IPS DF 6.9 (cell line): Measurements from ENCODE around the gene KCTD20.

ENCODE experiments used
- DNase-seq: peaks from one replicate; pipeline ENCODE4 v3.0.0-alpha.2; 2013; ENCODE audit warnings: low read depth, low spot score
- H3K27ac ChIP-seq: one replicate; pipeline ENCODE4 v1.5.1; 2013; ENCODE audit warnings: low read length, control low read depth
- H3K27me3 ChIP-seq: 2 replicates; pipeline ENCODE4 v1.6.1; 2013; ENCODE audit warnings: mild to moderate bottlenecking, low read length; ENCODE audit not compliant: control insufficient read depth, insufficient read depth
- H3K36me3 ChIP-seq: 2 replicates; pipeline ENCODE4 v1.6.1; 2013; ENCODE audit warnings: low read length; ENCODE audit not compliant: control insufficient read depth, insufficient read depth
- H3K4me1 ChIP-seq: 2 replicates; pipeline ENCODE4 v1.6.1; 2013; ENCODE audit warnings: low read length; ENCODE audit not compliant: control insufficient read depth, insufficient read depth
- H3K4me3 ChIP-seq: 2 replicates; pipeline ENCODE4 v1.5.1; 2013; ENCODE audit warnings: mild to moderate bottlenecking, low read length
- H3K9me3 ChIP-seq: 2 replicates; pipeline ENCODE4 v1.6.1; 2013; ENCODE audit warnings: low read length, inconsistent platforms; ENCODE audit not compliant: control insufficient read depth, insufficient read depth
- WGBS: extraction: QIAGEN DNeasy Blood & Tissue Kit; methylation state at CpG from one replicate; pipeline ENCODE4 v1.1.7; 2013; ENCODE audit warnings: mixed read lengths, missing lambda C conversion rate; ENCODE audit not compliant: insufficient read length, insufficient coverage; 5-methylcytosine and 5-hydroxymethylcytosine counted together

Gene KCTD20

GRCh38 chr6:36508532-36508931 lies 65.7 kb downstream of the KCTD20 start:
- no peaks in the 10 kb centered on the region for H3K4me1 ChIP-seq
- H3K9me3 ChIP-seq, result no peaks in the 10 kb centered on the region; the same call in 1 of the 2 replicates
- H3K27me3 ChIP-seq, result no peaks in the 10 kb centered on the region
- H3K36me3 ChIP-seq, result peaks cover 9% of the 10 kb centered on the region
- H3K27ac ChIP-seq, result no peak overlapping the region
- DNase-seq, result no peak
- H3K4me3 ChIP-seq, result no peak overlapping the region
- no CpG with 5 or more reads among the region's 10 CpGs for WGBS

GRCh38 chr6:36510365-36510764 lies 67.6 kb downstream of the KCTD20 start:
- Histone ChIP-seq H3K4me1 (no peaks in the 10 kb centered on the region), H3K27ac (no peak overlapping the region), H3K27me3 (no peaks in the 10 kb centered on the region), H3K9me3 (no peaks in the 10 kb centered on the region; the same call in 1 of the 2 replicates), H3K36me3 (peaks cover 9% of the 10 kb centered on the region), H3K4me3 (no peak overlapping the region)
- no peak for DNase-seq
- no CpG with 5 or more reads among the region's 3 CpGs for WGBS

- H3K9me3 ChIP-seq, result no peaks in the 10 kb centered on the region; the same call in 1 of the 2 replicates
- WGBS, result no CpG with 5 or more reads among the region's 8 CpGs
- no peak overlapping the region for H3K27ac ChIP-seq
- H3K4me3 ChIP-seq, result no peak overlapping the region
- no peak for DNase-seq
- no peaks in the 10 kb centered on the region for H3K4me1 ChIP-seq
- peaks cover 4% of the 10 kb centered on the region for H3K36me3 ChIP-seq
- no peaks in the 10 kb centered on the region for H3K27me3 ChIP-seq
Observed at GRCh38 chr6:36514554-36515456, 72.0 kb downstream of the KCTD20 start.

GRCh38 chr6:36515844-36516243 lies 73.0 kb downstream of the KCTD20 start:
- no peaks in the 10 kb centered on the region for H3K27me3 ChIP-seq
- DNase-seq, result no peak
- H3K27ac ChIP-seq, result no peak overlapping the region
- no peaks in the 10 kb centered on the region; the same call in 1 of the 2 replicates for H3K36me3 ChIP-seq
- H3K4me1 ChIP-seq, result no peaks in the 10 kb centered on the region
- H3K4me3 ChIP-seq, result no peak overlapping the region
- WGBS, result no CpG with 5 or more reads among the region's 3 CpGs
- H3K9me3 ChIP-seq, result no peaks in the 10 kb centered on the region

GRCh38 chr6:36516559-36516958 lies 73.8 kb downstream of the KCTD20 start:
- WGBS, result no CpG with 5 or more reads among the region's 4 CpGs
- no peak for DNase-seq
- Histone ChIP-seq H3K36me3 (no peaks in the 10 kb centered on the region; the same call in 1 of the 2 replicates), H3K4me3 (no peak overlapping the region), H3K9me3 (no peaks in the 10 kb centered on the region), H3K27me3 (no peaks in the 10 kb centered on the region), H3K4me1 (no peaks in the 10 kb centered on the region), H3K27ac (no peak overlapping the region)

GRCh38 chr6:36516988-36517387 lies 74.2 kb downstream of the KCTD20 start:
- no peak overlapping the region for H3K4me3 ChIP-seq
- no peak overlapping the region for H3K27ac ChIP-seq
- DNase-seq, result no peak
- no peaks in the 10 kb centered on the region; the same call in 1 of the 2 replicates for H3K36me3 ChIP-seq
- H3K9me3 ChIP-seq, result no peaks in the 10 kb centered on the region
- H3K4me1 ChIP-seq, result no peaks in the 10 kb centered on the region
- H3K27me3 ChIP-seq, result no peaks in the 10 kb centered on the region

- Histone ChIP-seq H3K27me3 (no peaks in the 10 kb centered on the region), H3K4me3 (no peak overlapping the region), H3K27ac (no peak overlapping the region), H3K4me1 (no peaks in the 10 kb centered on the region), H3K9me3 (no peaks in the 10 kb centered on the region), H3K36me3 (no peaks in the 10 kb centered on the region; the same call in 1 of the 2 replicates)
- WGBS, result no CpG with 5 or more reads among the region's 2 CpGs
- no peak for DNase-seq
Observed at GRCh38 chr6:36517408-36517807, 74.6 kb downstream of the KCTD20 start.

GRCh38 chr6:36519352-36519751 lies 76.6 kb downstream of the KCTD20 start:
- no peaks in the 10 kb centered on the region for H3K4me1 ChIP-seq

GRCh38 chr6:36523451-36523850 lies 80.7 kb downstream of the KCTD20 start:
- H3K4me1 ChIP-seq, result no peaks in the 10 kb centered on the region
- DNase-seq, result no peak
- H3K9me3 ChIP-seq, result no peaks in the 10 kb centered on the region
- H3K36me3 ChIP-seq, result no peaks in the 10 kb centered on the region; the same call in 1 of the 2 replicates
- no peak overlapping the region for H3K27ac ChIP-seq
- WGBS, result no CpG with 5 or more reads among the region's 8 CpGs
- H3K27me3 ChIP-seq, result no peaks in the 10 kb centered on the region
- no peak overlapping the region for H3K4me3 ChIP-seq

More at GRCh38 chr6:36519352-36519751, 76.6 kb downstream of the KCTD20 start:
- no peak for DNase-seq
- Histone ChIP-seq H3K36me3 (no peaks in the 10 kb centered on the region; the same call in 1 of the 2 replicates), H3K4me3 (no peak overlapping the region), H3K27ac (no peak overlapping the region), H3K27me3 (no peaks in the 10 kb centered on the region), H3K9me3 (no peaks in the 10 kb centered on the region)

- no peak overlapping the region for H3K4me3 ChIP-seq
- no peak for DNase-seq
- H3K36me3 ChIP-seq, result no peaks in the 10 kb centered on the region; the same call in 1 of the 2 replicates
- H3K27ac ChIP-seq, result no peak overlapping the region
- H3K27me3 ChIP-seq, result no peaks in the 10 kb centered on the region
- no peaks in the 10 kb centered on the region for H3K4me1 ChIP-seq
- no CpG with 5 or more reads among the region's 6 CpGs for WGBS
- no peaks in the 10 kb centered on the region for H3K9me3 ChIP-seq
Observed at GRCh38 chr6:36523936-36524499, 81.2 kb downstream of the KCTD20 start.
